BE2C (cell line): ENCODE results near the gene ADGRL3.

Experiments
- DNase-seq: peaks from one replicate; pipeline ENCODE4 v3.0.0-alpha.2; 2020
- H3K27me3 ChIP-seq: fragments of 250-450 bp; sonication (Bioruptor Pico); 2 replicates; pipeline ENCODE4 v1.5.1; 2020; ENCODE audit warnings: mild to moderate bottlenecking
- H3K36me3 ChIP-seq: fragments of 250-450 bp; sonication (Bioruptor Pico); 2 replicates; pipeline ENCODE4 v1.5.1; 2020; ENCODE audit warnings: mild to moderate bottlenecking
- H3K4me1 ChIP-seq: fragments of 250-450 bp; sonication (Bioruptor Pico); 2 replicates; pipeline ENCODE4 v1.5.1; 2020
- H3K4me3 ChIP-seq: 2 replicates; pipeline ENCODE4 v1.5.1; 2011; ENCODE audit warnings: low read depth, low read length
- H3K9me3 ChIP-seq: fragments of 250-450 bp; sonication (Bioruptor Pico); 2 replicates; pipeline ENCODE4 v1.5.1; 2020
- CTCF ChIP-seq: IDR thresholded peaks from 2 replicates; pipeline ENCODE4 v1.5.1; 2012; ENCODE audit warnings: mild to moderate bottlenecking, low read depth, low read length

ADGRL3 gene

GRCh38 chr4:61301271-61301670 lies 101.1 kb downstream of the ADGRL3 start:
- TF ChIP-seq CTCF = no peak
- no peak for DNase-seq
- Histone ChIP-seq H3K4me1 (no peaks in the 10 kb centered on the region), H3K9me3 (no peaks in the 10 kb centered on the region), H3K36me3 (no peaks in the 10 kb centered on the region), H3K4me3 (no peak overlapping the region), H3K27me3 (no peaks in the 10 kb centered on the region)

- DNase-seq = no peak
- Histone ChIP-seq H3K4me3 (no peak overlapping the region), H3K9me3 (no peaks in the 10 kb centered on the region), H3K36me3 (no peaks in the 10 kb centered on the region), H3K4me1 (no peaks in the 10 kb centered on the region), H3K27me3 (no peaks in the 10 kb centered on the region)
- no peak for TF ChIP-seq CTCF
Measured at GRCh38 chr4:61308033-61308432, 107.9 kb downstream of the ADGRL3 start.

- TF ChIP-seq CTCF = no peak
- Histone ChIP-seq H3K4me1 (no peaks in the 10 kb centered on the region), H3K36me3 (no peaks in the 10 kb centered on the region), H3K4me3 (no peak overlapping the region), H3K9me3 (no peaks in the 10 kb centered on the region), H3K27me3 (no peaks in the 10 kb centered on the region)
- no peak for DNase-seq
Measured at GRCh38 chr4:61309616-61310015, 109.5 kb downstream of the ADGRL3 start.

- no peak overlapping the region for H3K4me3 ChIP-seq
- TF ChIP-seq CTCF = no peak
- no peaks in the 10 kb centered on the region for H3K9me3 ChIP-seq
- no peaks in the 10 kb centered on the region for H3K4me1 ChIP-seq
- DNase-seq = no peak
- H3K36me3 ChIP-seq = no peaks in the 10 kb centered on the region
- H3K27me3 ChIP-seq = no peaks in the 10 kb centered on the region
Measured at GRCh38 chr4:61312526-61312925, 112.4 kb downstream of the ADGRL3 start.

- TF ChIP-seq CTCF = no peak
- H3K4me1 ChIP-seq = no peaks in the 10 kb centered on the region
- H3K36me3 ChIP-seq = no peaks in the 10 kb centered on the region
- no peak overlapping the region for H3K4me3 ChIP-seq
- no peaks in the 10 kb centered on the region for H3K27me3 ChIP-seq
- DNase-seq = no peak
- no peaks in the 10 kb centered on the region for H3K9me3 ChIP-seq
Measured at GRCh38 chr4:61318431-61318830, 118.3 kb downstream of the ADGRL3 start.

GRCh38 chr4:61319156-61319555 lies 119.0 kb downstream of the ADGRL3 start:
- Histone ChIP-seq H3K9me3 (no peaks in the 10 kb centered on the region), H3K4me3 (no peak overlapping the region), H3K36me3 (no peaks in the 10 kb centered on the region), H3K4me1 (no peaks in the 10 kb centered on the region), H3K27me3 (no peaks in the 10 kb centered on the region)
- TF ChIP-seq CTCF = no peak
- DNase-seq = no peak
